ENCODE measurements around the gene SVIL.

SVIL gene

DNA sequence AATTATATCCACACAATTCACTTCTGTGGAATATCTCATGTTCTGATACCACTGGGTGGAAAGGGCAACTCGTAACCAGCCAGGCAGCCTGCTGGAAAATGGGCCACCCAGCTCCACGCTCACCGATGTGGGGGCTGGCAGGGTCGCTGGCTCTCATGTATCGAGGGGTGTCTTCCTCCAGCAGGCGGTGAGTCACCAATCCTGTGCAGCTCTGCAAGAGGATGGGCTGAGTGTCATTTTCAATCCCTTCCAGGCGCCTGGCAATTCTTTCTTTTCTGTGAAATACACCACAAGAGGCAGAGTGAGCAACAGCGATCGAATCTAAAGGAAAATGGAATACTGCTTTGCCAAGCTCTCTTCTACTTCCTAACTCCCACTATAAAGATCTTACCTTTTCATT is 80.1 kb downstream of the SVIL start:
- no peak for TF ChIP-seq RAD21 (IDR thresholded peaks at IDR 0.05; ENCODE audit: low read depth)
- no peak for TF ChIP-seq FOXM1 (IDR thresholded peaks at IDR 0.05; ENCODE audit: borderline replicate concordance, low read depth)
- no peak for TF ChIP-seq NFIC (IDR thresholded peaks at IDR 0.05)
- TF ChIP-seq, protein P1, sequence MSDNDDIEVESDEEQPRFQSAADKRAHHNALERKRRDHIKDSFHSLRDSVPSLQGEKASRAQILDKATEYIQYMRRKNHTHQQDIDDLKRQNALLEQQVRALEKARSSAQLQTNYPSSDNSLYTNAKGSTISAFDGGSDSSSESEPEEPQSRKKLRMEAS (IDR thresholded peaks at IDR 0.05) = no peak
- no peak for TF ChIP-seq EGR1 (IDR thresholded peaks at IDR 0.05)
- TF ChIP-seq CEBPB (IDR thresholded peaks at IDR 0.05) = no peak
- TF ChIP-seq CREB1 (IDR thresholded peaks at IDR 0.05; ENCODE audit: low read depth) = no peak
- no peak for TF ChIP-seq TCF12 (IDR thresholded peaks at IDR 0.05; ENCODE audit: low read depth)
- no peak for TF ChIP-seq TEAD4 (IDR thresholded peaks at IDR 0.05)
- TF ChIP-seq, protein P2, sequence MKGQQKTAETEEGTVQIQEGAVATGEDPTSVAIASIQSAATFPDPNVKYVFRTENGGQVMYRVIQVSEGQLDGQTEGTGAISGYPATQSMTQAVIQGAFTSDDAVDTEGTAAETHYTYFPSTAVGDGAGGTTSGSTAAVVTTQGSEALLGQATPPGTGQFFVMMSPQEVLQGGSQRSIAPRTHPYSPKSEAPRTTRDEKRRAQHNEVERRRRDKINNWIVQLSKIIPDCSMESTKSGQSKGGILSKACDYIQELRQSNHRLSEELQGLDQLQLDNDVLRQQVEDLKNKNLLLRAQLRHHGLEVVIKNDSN (IDR thresholded peaks at IDR 0.05) = no peak
- no peak for TF ChIP-seq EP300 (IDR thresholded peaks at IDR 0.05; ENCODE audit: borderline replicate concordance)
- no peak for TF ChIP-seq TAF1 (IDR thresholded peaks at IDR 0.05; ENCODE audit: low read depth)
- TF ChIP-seq ZBTB7A (IDR thresholded peaks at IDR 0.05; ENCODE audit: low read depth) = no peak
- TF ChIP-seq, protein P3, sequence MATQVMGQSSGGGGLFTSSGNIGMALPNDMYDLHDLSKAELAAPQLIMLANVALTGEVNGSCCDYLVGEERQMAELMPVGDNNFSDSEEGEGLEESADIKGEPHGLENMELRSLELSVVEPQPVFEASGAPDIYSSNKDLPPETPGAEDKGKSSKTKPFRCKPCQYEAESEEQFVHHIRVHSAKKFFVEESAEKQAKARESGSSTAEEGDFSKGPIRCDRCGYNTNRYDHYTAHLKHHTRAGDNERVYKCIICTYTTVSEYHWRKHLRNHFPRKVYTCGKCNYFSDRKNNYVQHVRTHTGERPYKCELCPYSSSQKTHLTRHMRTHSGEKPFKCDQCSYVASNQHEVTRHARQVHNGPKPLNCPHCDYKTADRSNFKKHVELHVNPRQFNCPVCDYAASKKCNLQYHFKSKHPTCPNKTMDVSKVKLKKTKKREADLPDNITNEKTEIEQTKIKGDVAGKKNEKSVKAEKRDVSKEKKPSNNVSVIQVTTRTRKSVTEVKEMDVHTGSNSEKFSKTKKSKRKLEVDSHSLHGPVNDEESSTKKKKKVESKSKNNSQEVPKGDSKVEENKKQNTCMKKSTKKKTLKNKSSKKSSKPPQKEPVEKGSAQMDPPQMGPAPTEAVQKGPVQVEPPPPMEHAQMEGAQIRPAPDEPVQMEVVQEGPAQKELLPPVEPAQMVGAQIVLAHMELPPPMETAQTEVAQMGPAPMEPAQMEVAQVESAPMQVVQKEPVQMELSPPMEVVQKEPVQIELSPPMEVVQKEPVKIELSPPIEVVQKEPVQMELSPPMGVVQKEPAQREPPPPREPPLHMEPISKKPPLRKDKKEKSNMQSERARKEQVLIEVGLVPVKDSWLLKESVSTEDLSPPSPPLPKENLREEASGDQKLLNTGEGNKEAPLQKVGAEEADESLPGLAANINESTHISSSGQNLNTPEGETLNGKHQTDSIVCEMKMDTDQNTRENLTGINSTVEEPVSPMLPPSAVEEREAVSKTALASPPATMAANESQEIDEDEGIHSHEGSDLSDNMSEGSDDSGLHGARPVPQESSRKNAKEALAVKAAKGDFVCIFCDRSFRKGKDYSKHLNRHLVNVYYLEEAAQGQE (IDR thresholded peaks at IDR 0.05; ENCODE audit: low read depth) = no peak
- no peak for TF ChIP-seq YY1 (IDR thresholded peaks at IDR 0.05; ENCODE audit: low read depth)

- no peak for TF ChIP-seq TEAD4 (IDR thresholded peaks at IDR 0.05)
- TF ChIP-seq ZBTB7A (IDR thresholded peaks at IDR 0.05; ENCODE audit: low read depth) = no peak
- no peak for TF ChIP-seq NFIC (IDR thresholded peaks at IDR 0.05)
- TF ChIP-seq TAF1 (IDR thresholded peaks at IDR 0.05; ENCODE audit: low read depth) = no peak
- TF ChIP-seq CEBPB (IDR thresholded peaks at IDR 0.05) = no peak
- no peak for TF ChIP-seq TCF12 (IDR thresholded peaks at IDR 0.05; ENCODE audit: low read depth)
- no peak for TF ChIP-seq EGR1 (IDR thresholded peaks at IDR 0.05)
- TF ChIP-seq, protein P1 (IDR thresholded peaks at IDR 0.05) = no peak
- no peak for TF ChIP-seq YY1 (IDR thresholded peaks at IDR 0.05; ENCODE audit: low read depth)
- TF ChIP-seq FOXM1 (IDR thresholded peaks at IDR 0.05; ENCODE audit: borderline replicate concordance, low read depth) = no peak
- TF ChIP-seq, protein P3 (IDR thresholded peaks at IDR 0.05; ENCODE audit: low read depth) = no peak
- no peak for TF ChIP-seq CREB1 (IDR thresholded peaks at IDR 0.05; ENCODE audit: low read depth)
- no peak for TF ChIP-seq EP300 (IDR thresholded peaks at IDR 0.05; ENCODE audit: borderline replicate concordance)
- TF ChIP-seq, protein P2 (IDR thresholded peaks at IDR 0.05) = no peak
- no peak for TF ChIP-seq RAD21 (IDR thresholded peaks at IDR 0.05; ENCODE audit: low read depth)
These were observed 81.1 kb downstream of the SVIL start for GRCh38 chr10:29553544-29554250.

DNA sequence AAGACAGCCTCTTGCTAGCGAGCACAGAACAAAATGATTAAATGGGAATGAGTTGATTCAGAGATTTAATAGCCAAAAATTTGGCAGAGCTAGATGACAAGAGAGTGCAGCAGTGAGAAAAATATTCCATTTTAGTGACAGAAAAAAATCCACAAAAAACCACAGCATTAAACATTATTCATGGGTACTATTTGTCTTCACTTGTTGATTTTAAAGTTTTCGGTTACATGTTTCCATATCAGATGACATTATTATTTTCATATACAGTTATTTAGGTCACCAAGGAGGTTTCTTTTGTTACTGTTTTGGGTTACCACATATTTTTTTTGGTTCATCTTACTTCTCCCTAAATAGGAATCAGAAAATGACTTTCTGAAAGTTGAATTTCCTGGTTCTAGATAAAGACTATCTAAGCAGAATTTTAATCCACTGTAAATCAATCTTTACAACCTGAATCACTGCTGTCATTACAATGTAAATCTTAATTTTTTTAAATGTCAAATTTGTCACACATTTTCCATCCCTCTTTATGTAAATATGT is 87.9 kb downstream of the SVIL start:
- TF ChIP-seq TEAD4 (IDR thresholded peaks at IDR 0.05) (no peak), RAD21 (IDR thresholded peaks at IDR 0.05; ENCODE audit: low read depth) (no peak), CEBPB (IDR thresholded peaks at IDR 0.05) (no peak), FOXM1 (IDR thresholded peaks at IDR 0.05; ENCODE audit: borderline replicate concordance, low read depth) (no peak), CREB1 (IDR thresholded peaks at IDR 0.05; ENCODE audit: low read depth) (no peak), NFIC (IDR thresholded peaks at IDR 0.05) (no peak), YY1 (IDR thresholded peaks at IDR 0.05; ENCODE audit: low read depth) (no peak), EGR1 (IDR thresholded peaks at IDR 0.05) (no peak)
- TF ChIP-seq, protein P1 (IDR thresholded peaks at IDR 0.05) = no peak

GRCh38 chr10:29545122-29545521 is 89.6 kb downstream of the SVIL start:
- TF ChIP-seq TCF12 (IDR thresholded peaks at IDR 0.05; ENCODE audit: low read depth) (no peak), RAD21 (IDR thresholded peaks at IDR 0.05; ENCODE audit: low read depth) (no peak), YY1 (IDR thresholded peaks at IDR 0.05; ENCODE audit: low read depth) (no peak), TEAD4 (IDR thresholded peaks at IDR 0.05) (no peak), NFIC (IDR thresholded peaks at IDR 0.05) (no peak), TAF1 (IDR thresholded peaks at IDR 0.05; ENCODE audit: low read depth) (no peak), FOXM1 (IDR thresholded peaks at IDR 0.05; ENCODE audit: borderline replicate concordance, low read depth) (no peak), CEBPB (IDR thresholded peaks at IDR 0.05) (no peak)
- TF ChIP-seq, protein P1 (IDR thresholded peaks at IDR 0.05) = no peak
- TF ChIP-seq, protein P3 (IDR thresholded peaks at IDR 0.05; ENCODE audit: low read depth) = no peak
